Chondrocyte (in vitro differentiated cells): ENCODE data around the gene KCNE3. TPM values are rescaled to one million over a fixed set of nuclear protein-coding genes. Genes with fewer than 3 reads are reported as not detected.

Experiments
- DNase-seq: peaks from one replicate; pipeline ENCODE4 v3.0.0; 2021; ENCODE audit warnings: mixed read lengths, low spot score
- H3K27ac Mint-ChIP-seq: one replicate; pipeline ENCODE4 v1.8.0; 2021; ENCODE audit warnings: mild to moderate bottlenecking, moderate library complexity, mixed read lengths; ENCODE audit not compliant: unreplicated experiment
- H3K27me3 Mint-ChIP-seq: 2 replicates; pipeline ENCODE4 v1.8.0; 2021; ENCODE audit warnings: low read depth, mixed read lengths
- H3K36me3 Mint-ChIP-seq: 2 replicates; pipeline ENCODE4 v1.8.0; 2021; ENCODE audit warnings: low read depth, mixed read lengths
- H3K4me1 Mint-ChIP-seq: 2 replicates; pipeline ENCODE4 v1.8.0; 2021; ENCODE audit warnings: low read depth, mild to moderate bottlenecking, mixed read lengths
- H3K4me3 Mint-ChIP-seq: one replicate; pipeline ENCODE4 v1.8.0; 2021; ENCODE audit warnings: mild to moderate bottlenecking, moderate library complexity, mixed read lengths; ENCODE audit not compliant: unreplicated experiment
- H3K9me3 Mint-ChIP-seq: 2 replicates; pipeline ENCODE4 v1.8.0; 2021; ENCODE audit warnings: low read depth, mixed read lengths
- CTCF ChIP-seq: fragments of 200-600 bp; sonication (generic); IDR thresholded peaks from 2 replicates; pipeline ENCODE4 v1.5.0; 2021; ENCODE audit warnings: antibody characterized with exemption, mild to moderate bottlenecking, moderate library complexity
- total RNA-seq: library from RNA; stranded (reverse); gene quantifications from 3 replicates; pipeline ENCODE4 v1.2.1, GENCODE V29; 2021

Gene KCNE3
- total RNA-seq, 1 donor from 2014 or later: 0.72 TPM

GRCh38 chr11:74487875-74488274 is 20.5 kb upstream of the KCNE3 start:
- no peaks in the 10 kb centered on the region for H3K9me3 Mint-ChIP-seq
- TF ChIP-seq CTCF: peak; percentile 37
- no peak overlapping the region for H3K27ac Mint-ChIP-seq
- H3K4me3 Mint-ChIP-seq: no peak overlapping the region
- peaks cover 6% of the 10 kb centered on the region for H3K4me1 Mint-ChIP-seq
- no peaks in the 10 kb centered on the region for H3K27me3 Mint-ChIP-seq
- no peaks in the 10 kb centered on the region for H3K36me3 Mint-ChIP-seq
- no peak for DNase-seq

GRCh38 chr11:74485868-74486267 is 18.5 kb upstream of the KCNE3 start:
- Mint-ChIP-seq H3K36me3 (no peaks in the 10 kb centered on the region), H3K27ac (no peak overlapping the region), H3K4me1 (no peaks in the 10 kb centered on the region), H3K9me3 (no peaks in the 10 kb centered on the region), H3K4me3 (no peak overlapping the region), H3K27me3 (no peaks in the 10 kb centered on the region)
- DNase-seq: no peak
- TF ChIP-seq CTCF: no peak

- Mint-ChIP-seq H3K27ac (no peak overlapping the region), H3K36me3 (no peaks in the 10 kb centered on the region), H3K4me1 (no peaks in the 10 kb centered on the region), H3K27me3 (no peaks in the 10 kb centered on the region), H3K4me3 (no peak overlapping the region), H3K9me3 (no peaks in the 10 kb centered on the region)
- no peak for TF ChIP-seq CTCF
- DNase-seq: no peak
Measured at GRCh38 chr11:74480688-74481417, 13.5 kb upstream of the KCNE3 start.

DNA sequence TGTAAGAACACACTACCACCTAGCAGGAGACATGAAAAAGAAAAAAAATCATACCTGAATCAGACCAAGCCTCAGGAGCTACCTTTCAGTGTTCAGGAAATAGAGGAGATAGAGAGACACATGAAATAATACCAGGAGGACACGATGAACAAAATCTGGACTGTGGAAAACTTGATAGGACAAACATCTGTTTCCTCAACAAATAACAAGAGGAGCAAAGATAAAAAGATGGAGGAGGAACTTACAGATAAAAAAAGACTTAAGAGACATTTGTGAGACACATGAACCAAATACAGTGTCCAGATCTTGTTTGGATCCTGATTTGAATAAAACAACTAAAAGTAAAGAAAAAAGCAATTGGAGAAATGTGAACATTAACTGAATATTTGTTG is 12.4 kb upstream of the KCNE3 start:
- H3K27me3 Mint-ChIP-seq: no peaks in the 10 kb centered on the region
- no peaks in the 10 kb centered on the region for H3K9me3 Mint-ChIP-seq
- H3K27ac Mint-ChIP-seq: no peak overlapping the region
- TF ChIP-seq CTCF: no peak
- no peaks in the 10 kb centered on the region for H3K4me1 Mint-ChIP-seq
- H3K4me3 Mint-ChIP-seq: no peak overlapping the region
- no peaks in the 10 kb centered on the region for H3K36me3 Mint-ChIP-seq
- no peak for DNase-seq

GRCh38 chr11:74478877-74479731 is 11.8 kb upstream of the KCNE3 start:
- Mint-ChIP-seq H3K4me1 (no peaks in the 10 kb centered on the region), H3K36me3 (no peaks in the 10 kb centered on the region), H3K4me3 (no peak overlapping the region), H3K9me3 (no peaks in the 10 kb centered on the region), H3K27ac (no peak overlapping the region), H3K27me3 (no peaks in the 10 kb centered on the region)
- TF ChIP-seq CTCF: no peak
- DNase-seq: no peak
